Mesendoderm (in vitro differentiated cells): ENCODE data around the gene MXRA7.
"Not testable (repeated sequence)": the region's sequence is repeated elsewhere in the genome, so short reads cannot be mapped to it uniquely, and the experiment has no call there.

Experiments
- DNase-seq: peaks from one replicate; pipeline ENCODE4 v3.0.0; 2013
- H2AK5ac ChIP-seq: 2 replicates; pipeline ENCODE4 v1.6.1; 2013; ENCODE audit warnings: low read length, inconsistent platforms
- H2BK120ac ChIP-seq: 2 replicates; pipeline ENCODE4 v1.6.1; 2013; ENCODE audit warnings: low read depth, mild to moderate bottlenecking, low read length, moderate library complexity, mixed read lengths
- H2BK15ac ChIP-seq: replicated peaks from 2 replicates; pipeline ENCODE4 v1.6.1; 2013; ENCODE audit warnings: low read depth, mild to moderate bottlenecking, moderate library complexity
- H2BK5ac ChIP-seq: 2 replicates; pipeline ENCODE4 v1.6.1; 2013; ENCODE audit warnings: low read length, inconsistent platforms
- H3K18ac ChIP-seq: 2 replicates; pipeline ENCODE4 v1.6.1; 2013; ENCODE audit warnings: mild to moderate bottlenecking, low read length, mixed read lengths
- H3K23ac ChIP-seq: one replicate; pipeline ENCODE4 v1.6.1; 2013; ENCODE audit warnings: low read length
- H3K27ac ChIP-seq: 2 replicates; pipeline ENCODE4 v1.5.1; 2013; ENCODE audit warnings: low read depth, mild to moderate bottlenecking, inconsistent platforms, low read length, moderate library complexity
- H3K27me3 ChIP-seq: 2 replicates; pipeline ENCODE4 v1.6.1; 2013; ENCODE audit warnings: low read length, control low read depth, mild to moderate bottlenecking, inconsistent platforms; ENCODE audit not compliant: insufficient read depth, poor library complexity
- H3K36me3 ChIP-seq: 2 replicates; pipeline ENCODE4 v1.6.1; 2013; ENCODE audit warnings: low read length, inconsistent platforms; ENCODE audit not compliant: control insufficient read depth, insufficient read depth
- H3K4ac ChIP-seq: one replicate; pipeline ENCODE4 v1.6.1; 2013; ENCODE audit warnings: low read depth, mild to moderate bottlenecking, low read length, moderate library complexity
- H3K4me1 ChIP-seq: 2 replicates; pipeline ENCODE4 v1.6.1; 2013; ENCODE audit warnings: low read depth, low read length, inconsistent platforms; ENCODE audit not compliant: control insufficient read depth
- H3K4me2 ChIP-seq: 2 replicates; pipeline ENCODE4 v1.6.1; 2013; ENCODE audit warnings: low read length
- H3K4me3 ChIP-seq: 2 replicates; pipeline ENCODE4 v1.5.1; 2013; ENCODE audit warnings: mild to moderate bottlenecking, low read length
- H3K56ac ChIP-seq: one replicate; pipeline ENCODE4 v1.6.1; 2013; ENCODE audit warnings: low read length
- H3K79me1 ChIP-seq: 2 replicates; pipeline ENCODE4 v1.6.1; 2013; ENCODE audit warnings: low read length, inconsistent platforms
- H3K79me2 ChIP-seq: 2 replicates; pipeline ENCODE4 v1.6.1; 2013; ENCODE audit warnings: mild to moderate bottlenecking, low read length; ENCODE audit not compliant: control insufficient read depth, insufficient read depth
- H3K9ac ChIP-seq: 2 replicates; pipeline ENCODE4 v1.6.1; 2013; ENCODE audit warnings: low read length, inconsistent platforms
- H4K5ac ChIP-seq: one replicate; pipeline ENCODE4 v1.6.1; 2013; ENCODE audit warnings: low read length
- H4K8ac ChIP-seq: one replicate; pipeline ENCODE4 v1.6.1; 2013; ENCODE audit warnings: low read depth, mild to moderate bottlenecking, control low read depth, low read length, moderate library complexity
- WGBS: extraction: QIAGEN DNeasy Blood & Tissue Kit; methylation state at CpG from one replicate; pipeline ENCODE4 v1.1.7; 2013; ENCODE audit warnings: low lambda C conversion rate, missing lambda C conversion rate; ENCODE audit not compliant: insufficient coverage; ENCODE audit errors: extremely low coverage; 5-methylcytosine and 5-hydroxymethylcytosine counted together

The MXRA7 gene

DNA sequence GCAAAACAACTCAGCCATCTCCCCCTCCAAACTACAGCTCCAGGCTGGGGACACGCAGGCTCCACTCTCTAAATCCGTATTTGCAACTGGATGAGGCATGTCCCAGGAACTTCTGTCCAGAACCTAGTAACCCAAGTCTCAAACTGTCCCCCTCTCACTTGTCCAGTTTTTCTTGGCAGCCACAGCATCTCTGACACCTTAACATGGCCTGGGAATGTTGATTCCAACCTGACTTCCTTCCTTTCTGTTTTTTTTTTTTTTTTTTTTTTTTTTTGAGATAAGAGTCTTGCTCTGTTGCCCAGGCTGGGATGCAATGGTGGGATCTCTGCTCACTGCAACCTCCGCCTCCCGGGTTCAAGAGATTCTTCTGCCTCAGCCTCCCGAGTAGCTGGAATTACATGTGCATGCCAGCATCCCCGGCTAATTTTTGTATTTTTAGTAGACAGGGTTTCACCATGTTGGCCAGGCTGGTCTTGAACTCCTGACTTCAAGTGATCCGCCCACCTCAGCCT lies 12.2 kb downstream of the MXRA7 start:
- not testable (repeated sequence) for H3K27ac ChIP-seq, H3K56ac ChIP-seq, DNase-seq

DNA sequence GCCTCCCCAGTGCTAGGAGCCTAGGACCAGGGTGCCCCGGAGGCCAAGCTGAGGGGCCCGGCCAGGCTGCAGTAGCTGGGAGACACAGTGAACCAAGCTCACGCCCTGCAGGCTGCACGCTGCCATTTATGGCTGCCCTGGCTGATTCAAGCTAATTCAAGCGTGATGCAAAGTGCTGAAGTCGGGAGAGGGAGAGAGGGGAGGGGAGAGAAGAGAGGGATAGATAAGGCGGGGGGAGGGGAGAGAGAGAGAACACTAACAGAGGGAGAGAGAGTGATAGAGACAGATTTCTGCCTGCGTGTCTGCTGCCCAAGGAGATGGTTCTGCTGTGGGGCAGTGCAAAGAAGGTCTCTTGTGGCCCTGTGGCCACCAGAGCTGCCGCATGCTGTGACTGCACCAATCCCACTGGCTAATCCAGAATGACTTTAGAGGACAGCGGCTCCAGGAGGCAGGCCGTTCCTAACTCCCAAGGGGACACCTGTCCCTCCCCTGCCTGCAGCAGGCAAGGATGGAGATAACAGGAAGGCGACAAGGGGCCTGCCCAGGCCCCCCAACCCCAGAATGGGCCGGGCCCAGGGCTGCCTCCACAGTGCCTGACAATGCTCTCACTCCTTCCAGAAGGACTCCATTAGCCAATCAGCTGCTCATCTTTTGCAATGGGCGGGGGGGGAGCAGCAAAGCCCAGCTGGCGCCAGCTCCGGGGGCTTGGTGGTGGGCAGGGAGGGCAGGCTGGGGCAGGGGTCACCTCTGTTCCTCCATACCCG lies 12.9 kb downstream of the MXRA7 start:
- DNase-seq: peak; percentile 79
- Histone ChIP-seq H2BK5ac (no peak overlapping the region), H3K4me3 (no peak overlapping the region), H2BK120ac (no peak overlapping the region), H3K27me3 (no peaks in the 10 kb centered on the region), H2BK15ac (no peak overlapping the region), H3K4ac (no peak overlapping the region), H4K5ac (no peak overlapping the region), H3K56ac (peak overlapping the region; percentile 73), H3K36me3 (no peaks in the 10 kb centered on the region), H3K23ac (no peak overlapping the region), H3K4me1 (peaks cover 7% of the 10 kb centered on the region), H3K79me1 (no peaks in the 10 kb centered on the region), H3K79me2 (no peaks in the 10 kb centered on the region), H3K9ac (no peak overlapping the region), H3K27ac (no peak overlapping the region), H3K4me2 (no peak overlapping the region), H2AK5ac (no peak overlapping the region), H3K18ac (no peak overlapping the region), H4K8ac (no peak overlapping the region)
- no CpG with 5 or more reads among the region's 17 CpGs for WGBS

More for the DNA sequence above, 12.2 kb downstream of the MXRA7 start:
- not testable (repeated sequence) for H2BK120ac ChIP-seq, H3K4ac ChIP-seq, H2AK5ac ChIP-seq, H3K18ac ChIP-seq, H3K36me3 ChIP-seq, H3K4me2 ChIP-seq, H4K5ac ChIP-seq, H3K9ac ChIP-seq, H3K27me3 ChIP-seq, H3K79me1 ChIP-seq, H4K8ac ChIP-seq, H2BK5ac ChIP-seq, H3K79me2 ChIP-seq, H3K23ac ChIP-seq, H2BK15ac ChIP-seq, H3K4me3 ChIP-seq, H3K4me1 ChIP-seq
- WGBS: no CpG with 5 or more reads among the region's 7 CpGs

DNA sequence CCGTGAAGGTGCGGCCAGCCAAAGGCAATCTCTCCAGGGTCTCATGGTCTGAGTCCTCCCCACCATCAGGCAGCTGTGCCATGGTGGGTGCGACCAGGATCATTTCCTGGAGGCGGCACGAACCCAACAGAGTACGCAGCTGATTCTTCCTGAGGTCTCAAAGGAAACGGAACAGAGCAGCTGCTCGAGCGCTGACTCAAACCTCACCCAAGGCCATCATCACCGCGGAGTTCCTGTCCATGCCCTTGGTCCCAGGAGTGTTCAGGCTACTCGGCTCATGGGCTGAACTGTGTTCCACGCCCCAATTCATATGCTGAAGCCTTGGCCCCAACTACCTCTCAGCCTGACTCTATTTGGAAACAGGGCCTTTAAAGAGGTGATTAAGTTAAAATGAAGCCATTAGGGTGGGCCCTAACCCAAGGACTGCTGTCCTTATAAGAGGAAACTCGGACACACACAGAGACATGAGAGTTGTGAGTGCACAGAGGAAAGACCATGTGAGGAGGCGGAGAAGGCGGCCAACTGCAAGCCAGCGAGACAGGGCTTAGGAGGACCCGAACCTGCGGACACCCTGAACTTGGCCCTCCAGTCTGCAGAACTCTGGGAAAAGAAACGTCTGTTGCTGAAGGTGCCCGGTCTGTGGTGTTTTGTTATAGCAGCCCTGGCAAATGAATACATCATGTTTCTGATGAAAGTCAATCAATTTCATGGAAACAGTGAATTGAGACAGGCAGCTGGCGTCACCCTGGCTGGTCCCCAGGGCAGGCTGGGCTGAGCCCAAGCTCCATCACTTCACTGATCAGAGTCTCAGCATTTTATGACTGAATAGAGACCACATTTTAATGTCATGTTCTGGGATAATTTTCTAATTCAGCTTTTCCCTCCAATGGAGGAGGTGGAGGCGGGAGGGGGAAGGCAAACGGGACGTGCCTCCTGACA lies 13.7 kb downstream of the MXRA7 start:
- H2AK5ac ChIP-seq: no peak overlapping the region
- no peak overlapping the region for H2BK5ac ChIP-seq
- no peak overlapping the region for H3K27ac ChIP-seq
- H3K4me2 ChIP-seq: no peak overlapping the region
- no peak overlapping the region for H2BK120ac ChIP-seq
- H4K5ac ChIP-seq: no peak overlapping the region
- H3K4me3 ChIP-seq: no peak overlapping the region
- peak overlapping the region; percentile 73 for H3K56ac ChIP-seq
- DNase-seq: no peak
- H2BK15ac ChIP-seq: no peak overlapping the region
- H3K9ac ChIP-seq: no peak overlapping the region
- H4K8ac ChIP-seq: no peak overlapping the region
- H3K79me1 ChIP-seq: no peaks in the 10 kb centered on the region
- H3K18ac ChIP-seq: no peak overlapping the region
- no peak overlapping the region for H3K4ac ChIP-seq
- H3K79me2 ChIP-seq: no peaks in the 10 kb centered on the region
- no peaks in the 10 kb centered on the region for H3K36me3 ChIP-seq
- no peaks in the 10 kb centered on the region for H3K27me3 ChIP-seq
- peaks cover 7% of the 10 kb centered on the region for H3K4me1 ChIP-seq
- no peak overlapping the region for H3K23ac ChIP-seq
- WGBS: no CpG with 5 or more reads among the region's 25 CpGs

DNA sequence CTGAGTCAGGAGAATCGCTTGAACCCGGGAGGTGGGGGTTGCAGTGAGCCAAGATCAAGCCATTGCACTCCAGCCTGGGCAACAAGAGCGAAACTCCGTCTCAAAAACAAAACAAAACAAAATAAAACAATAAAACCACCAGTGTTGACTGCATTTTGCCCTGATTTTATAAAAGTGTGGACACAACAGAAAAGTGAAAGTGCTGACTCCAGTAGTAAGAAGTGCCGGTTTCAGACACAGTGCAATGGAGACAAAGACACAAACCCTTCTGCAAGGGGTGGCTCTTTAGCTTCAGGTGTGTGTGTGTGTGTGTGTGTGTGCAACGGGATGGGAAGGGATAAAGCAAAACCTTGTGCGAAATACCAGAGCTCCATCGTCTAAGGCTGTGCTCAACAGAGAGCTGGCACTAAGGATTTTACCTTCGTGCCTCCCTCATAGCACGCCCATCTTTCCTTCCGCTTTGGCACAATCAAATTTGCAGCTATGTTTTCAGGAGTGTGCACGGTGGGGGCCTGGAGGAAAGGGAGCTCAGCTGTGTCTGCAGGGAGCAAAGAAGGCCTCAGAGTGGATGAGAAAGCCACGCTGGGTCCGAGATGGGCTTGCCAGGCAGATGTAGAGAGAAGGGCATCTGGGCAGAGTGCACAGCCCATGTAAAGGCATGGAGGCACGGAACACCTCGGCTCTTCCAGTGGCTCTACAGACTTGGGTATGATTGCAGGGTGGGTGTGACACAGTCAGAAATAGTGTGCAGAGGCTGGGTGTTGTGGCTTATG lies 15.5 kb downstream of the MXRA7 start:
- Histone ChIP-seq H3K79me2 (no peaks in the 10 kb centered on the region), H3K36me3 (no peaks in the 10 kb centered on the region), H2AK5ac (no peak overlapping the region), H3K56ac (no peak overlapping the region), H3K4ac (no peak overlapping the region), H4K5ac (no peak overlapping the region), H2BK5ac (no peak overlapping the region), H3K27ac (no peak overlapping the region), H3K23ac (no peak overlapping the region), H4K8ac (no peak overlapping the region), H3K4me3 (no peak overlapping the region), H3K4me1 (peaks cover 7% of the 10 kb centered on the region), H3K4me2 (no peak overlapping the region), H2BK15ac (no peak overlapping the region), H2BK120ac (no peak overlapping the region), H3K9ac (no peak overlapping the region), H3K18ac (no peak overlapping the region), H3K79me1 (no peaks in the 10 kb centered on the region), H3K27me3 (no peaks in the 10 kb centered on the region)
- no peak for DNase-seq
- no CpG with 5 or more reads among the region's 16 CpGs for WGBS

DNA sequence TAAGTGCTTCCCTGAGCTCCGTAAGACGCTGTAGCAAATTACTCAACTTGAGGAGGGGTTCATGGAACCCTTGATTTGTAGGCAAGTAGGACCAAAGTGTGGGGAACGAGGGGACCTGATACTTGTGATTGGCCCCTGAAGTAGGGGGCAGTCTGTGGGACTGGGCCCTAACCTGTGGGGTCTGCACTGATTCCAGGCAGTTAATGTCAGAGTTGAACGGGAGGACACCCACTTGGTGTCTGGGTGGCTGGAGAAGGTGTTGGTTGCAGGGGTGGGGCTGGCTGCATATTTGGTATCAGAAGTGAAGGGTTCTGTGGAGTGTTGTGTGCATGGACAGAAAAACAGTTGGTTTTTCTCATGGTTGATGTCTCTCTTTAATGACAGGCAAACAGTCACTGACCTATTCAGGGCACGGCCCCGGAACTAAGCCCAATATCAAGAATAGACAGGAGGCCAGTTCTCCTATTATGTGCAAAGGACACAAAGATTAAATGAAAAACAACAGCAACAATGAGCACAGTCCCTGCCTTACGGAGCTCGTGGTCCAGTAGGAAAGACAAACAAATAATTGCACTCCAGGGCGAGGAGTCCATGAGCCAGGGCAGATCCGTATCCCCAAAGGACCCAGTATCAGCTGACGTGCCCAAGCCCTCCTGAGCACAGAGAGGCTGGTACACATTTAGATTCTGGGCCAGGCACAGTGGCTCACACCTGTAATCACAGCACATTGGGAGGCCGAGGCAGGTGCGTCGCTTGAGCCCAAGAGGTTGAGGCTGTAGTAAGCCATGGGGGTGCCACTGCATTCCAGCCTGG lies 19.2 kb downstream of the MXRA7 start:
- no peak for DNase-seq
- Histone ChIP-seq H3K27ac (no peak overlapping the region), H2BK15ac (no peak overlapping the region), H3K4ac (no peak overlapping the region), H3K4me1 (no peaks in the 10 kb centered on the region), H3K79me1 (no peaks in the 10 kb centered on the region), H3K56ac (no peak overlapping the region), H3K27me3 (no peaks in the 10 kb centered on the region), H2BK5ac (no peak overlapping the region), H3K4me2 (no peak overlapping the region), H3K79me2 (no peaks in the 10 kb centered on the region), H3K36me3 (no peaks in the 10 kb centered on the region), H3K4me3 (no peak overlapping the region), H2BK120ac (no peak overlapping the region), H4K5ac (no peak overlapping the region), H3K18ac (no peak overlapping the region), H4K8ac (no peak overlapping the region), H2AK5ac (no peak overlapping the region), H3K9ac (no peak overlapping the region), H3K23ac (no peak overlapping the region)
- WGBS: no CpG with 5 or more reads among the region's 14 CpGs
